ENCODE data around the gene SNX8.
A peak's percentile ranks its signal among the peaks of the same experiment; 100 is the strongest.
"Not testable (repeated sequence)": the region's sequence is repeated elsewhere in the genome, so short reads cannot be mapped to it uniquely, and the experiment has no call there.

SNX8 gene

DNA sequence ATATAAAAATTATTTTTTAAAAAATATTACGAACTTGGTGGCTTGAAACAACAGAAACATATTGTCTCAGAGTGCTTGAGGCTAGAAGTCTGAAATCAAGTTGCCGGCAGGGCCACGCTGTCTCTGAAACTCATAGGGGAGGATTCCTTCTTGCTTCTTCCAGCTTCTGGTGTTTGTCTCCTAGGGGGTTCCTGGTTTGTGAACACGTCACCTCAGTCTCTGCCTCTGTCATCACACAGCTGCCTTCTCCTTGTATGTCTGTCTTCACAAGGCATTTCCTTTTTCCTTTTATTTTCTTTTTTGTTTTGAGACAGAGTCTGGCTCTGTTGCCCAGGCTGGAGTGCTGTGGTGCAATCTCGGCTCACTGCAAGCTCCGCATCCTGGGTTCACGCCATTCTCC, 12.7 kb upstream of the SNX8 start:
- no peak for DNase-seq (ENCODE audit: low spot score)

DNA sequence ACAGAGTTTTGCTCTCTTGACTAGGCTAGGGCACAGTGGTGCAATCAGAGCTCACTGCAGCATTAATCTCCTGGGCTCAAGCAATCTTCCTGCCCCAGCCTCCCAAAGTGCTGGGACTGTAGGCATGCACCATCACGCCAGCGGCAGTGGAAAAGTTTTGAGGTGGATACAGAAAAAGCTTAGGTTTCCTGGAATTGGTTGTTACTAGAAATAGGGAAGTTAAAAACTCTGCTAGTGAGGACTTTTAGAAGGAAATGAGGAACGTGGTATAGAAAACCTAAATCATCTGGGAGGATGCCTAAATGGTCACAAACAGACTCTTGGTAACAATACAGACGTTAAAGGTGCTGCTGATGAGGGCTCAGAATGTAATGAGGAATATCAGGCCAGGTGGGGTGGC, 10.9 kb upstream of the SNX8 start:
- no peak for DNase-seq (ENCODE audit: low spot score)

DNA sequence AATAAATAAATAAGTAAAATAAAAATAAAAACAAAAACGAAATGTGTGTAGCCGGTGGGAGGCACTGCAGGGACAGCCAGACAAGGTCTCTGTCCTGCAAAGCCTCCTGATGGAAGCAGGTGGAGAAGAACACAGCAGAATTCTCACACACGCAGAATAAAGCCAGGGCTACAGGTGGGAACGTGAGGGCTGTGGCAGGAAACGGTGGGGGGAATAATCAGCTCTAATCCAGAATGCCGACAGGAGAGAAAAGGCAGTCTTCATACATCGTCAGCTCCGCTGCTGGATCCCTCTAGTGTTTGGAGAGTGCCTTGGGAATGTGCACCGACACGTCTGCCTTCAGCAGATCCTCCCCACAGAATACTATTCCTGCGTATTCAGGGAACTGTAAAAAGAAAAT, 6.8 kb upstream of the SNX8 start:
- no peak for DNase-seq (ENCODE audit: low spot score)

DNA sequence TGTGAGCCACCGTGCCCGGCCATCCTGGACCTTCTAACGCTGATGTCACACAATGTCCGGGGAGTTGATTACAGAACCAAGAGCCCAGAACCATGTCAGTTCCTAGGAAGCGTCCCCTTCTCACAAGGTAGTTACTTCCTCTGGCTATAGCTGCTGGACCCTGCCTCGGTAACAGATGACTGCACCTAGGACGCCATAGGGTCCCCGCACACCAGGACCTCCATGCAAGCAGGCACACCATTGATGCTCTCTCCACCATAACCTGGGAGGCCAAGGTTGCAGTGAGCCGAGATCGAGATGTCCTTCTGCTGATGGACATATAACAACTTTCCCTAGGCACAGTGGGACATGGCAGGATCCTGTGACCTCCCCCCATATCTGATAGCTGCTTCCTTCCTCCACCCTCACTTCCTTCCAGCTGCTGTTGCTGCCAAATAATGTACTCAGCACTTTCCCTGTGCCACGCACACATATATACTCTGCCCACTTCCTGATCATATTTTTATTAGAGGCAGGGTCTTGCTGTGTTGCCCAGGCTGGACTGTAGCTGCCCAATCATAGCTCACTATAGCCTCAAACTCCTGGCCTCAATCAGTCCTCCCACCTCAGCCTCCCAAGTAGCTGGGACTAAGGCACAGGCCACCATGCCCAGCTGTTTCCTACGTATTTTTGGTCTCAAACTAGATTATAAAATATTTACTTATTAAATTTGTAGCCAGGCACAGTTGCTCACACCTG, 3.5 kb upstream of the SNX8 start:
- no peak for DNase-seq (ENCODE audit: low spot score)

DNA sequence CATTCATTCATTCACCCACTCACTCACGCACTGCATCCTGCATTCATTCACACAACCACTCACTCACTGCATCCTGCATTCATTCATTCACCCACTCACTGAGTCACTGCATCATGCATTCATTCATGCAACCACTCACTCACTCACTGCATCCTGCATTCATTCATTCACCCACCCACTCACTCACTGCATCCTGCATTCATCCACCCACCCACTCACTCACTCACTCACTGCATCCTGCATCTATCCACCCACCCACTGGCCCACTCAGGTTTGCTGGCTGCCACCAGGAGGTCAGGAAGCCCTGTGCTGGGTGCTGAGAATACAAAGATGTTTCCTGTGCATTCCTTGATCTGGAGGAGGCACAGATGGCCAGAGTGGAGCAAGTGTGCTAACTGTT, 2.3 kb upstream of the SNX8 start:
- no peak for DNase-seq (ENCODE audit: low spot score)

DNA sequence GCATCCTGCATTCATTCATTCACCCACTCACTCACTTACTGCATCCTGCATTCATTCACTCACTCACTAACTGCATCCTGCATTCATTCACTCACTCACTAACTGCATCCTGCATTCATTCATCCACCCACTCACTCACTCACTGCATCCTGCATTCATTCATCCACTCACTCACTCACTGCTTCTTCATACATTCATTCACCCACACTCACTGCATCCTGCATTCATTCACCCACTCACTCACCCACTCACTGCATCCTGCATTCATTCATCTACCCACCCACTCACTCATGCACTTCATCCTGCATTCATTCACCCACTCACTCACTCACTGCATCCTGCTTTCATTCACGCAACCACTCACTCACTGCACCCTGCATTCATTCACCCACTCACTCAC, 1.5 kb upstream of the SNX8 start:
- no peak for DNase-seq (ENCODE audit: low spot score)

DNA sequence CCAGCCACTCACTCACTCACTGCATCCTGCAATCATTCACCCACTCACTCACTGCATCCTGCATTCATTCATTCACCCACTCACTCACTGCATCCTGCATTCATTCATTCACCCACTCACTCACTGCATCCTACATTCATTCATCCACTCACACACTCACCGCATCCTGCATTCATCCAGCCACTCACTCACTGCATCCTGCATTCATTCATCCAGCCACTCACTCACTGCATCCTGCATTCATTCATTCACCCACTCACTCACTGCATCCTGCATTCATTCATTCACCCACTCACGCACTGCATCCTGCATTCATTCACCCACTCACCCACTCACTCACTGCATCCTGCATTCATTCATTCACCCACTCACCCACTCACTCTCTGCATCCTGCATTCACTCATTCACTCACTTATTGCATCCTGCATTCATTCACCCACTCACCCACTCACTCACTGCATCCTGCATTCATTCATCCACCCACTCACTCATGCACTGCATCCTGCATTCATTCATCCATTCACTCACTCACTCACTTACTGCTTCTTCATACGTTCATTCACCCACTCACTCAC, 802 bp upstream of the SNX8 start:
- not testable (repeated sequence) for DNase-seq (ENCODE audit: low spot score)

DNA sequence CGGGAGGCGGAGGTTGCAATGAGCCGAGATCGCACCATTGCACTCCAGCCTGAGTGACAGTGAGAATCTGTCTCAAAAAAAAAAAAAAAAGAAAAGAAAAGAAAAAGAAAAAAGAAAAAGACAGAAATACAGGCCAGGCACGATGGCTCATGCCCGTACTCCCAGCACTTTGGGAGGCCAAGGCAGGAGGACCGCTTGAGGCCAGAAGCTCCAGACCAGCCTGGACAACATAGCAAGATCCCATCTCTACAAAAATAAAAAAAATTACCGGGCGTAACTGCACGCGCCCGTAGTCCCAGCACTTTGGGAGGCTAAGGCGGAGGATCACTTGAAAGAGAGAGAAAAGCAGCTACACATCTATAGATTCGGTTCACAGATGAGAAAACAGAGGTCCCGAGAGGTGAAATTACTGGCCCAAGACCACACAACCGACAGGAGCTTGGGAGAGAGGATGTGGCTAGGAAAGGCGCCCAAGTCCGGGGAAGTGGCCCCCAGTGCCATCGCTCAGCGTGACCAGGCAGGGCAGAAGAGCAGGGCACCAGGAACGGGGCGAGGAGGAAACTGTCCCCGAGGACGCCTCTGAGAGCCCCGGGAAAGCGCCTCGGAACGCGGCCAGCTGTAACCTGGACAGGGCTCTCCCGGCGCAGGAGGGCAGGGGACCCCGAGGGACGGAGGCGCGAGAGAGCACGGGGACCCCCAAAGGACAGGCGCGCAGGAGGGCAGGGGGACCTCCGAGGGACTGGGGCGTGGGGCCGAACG, 612 bp downstream of the SNX8 start:
- peak; percentile 28 for DNase-seq (ENCODE audit: low spot score)

DNA sequence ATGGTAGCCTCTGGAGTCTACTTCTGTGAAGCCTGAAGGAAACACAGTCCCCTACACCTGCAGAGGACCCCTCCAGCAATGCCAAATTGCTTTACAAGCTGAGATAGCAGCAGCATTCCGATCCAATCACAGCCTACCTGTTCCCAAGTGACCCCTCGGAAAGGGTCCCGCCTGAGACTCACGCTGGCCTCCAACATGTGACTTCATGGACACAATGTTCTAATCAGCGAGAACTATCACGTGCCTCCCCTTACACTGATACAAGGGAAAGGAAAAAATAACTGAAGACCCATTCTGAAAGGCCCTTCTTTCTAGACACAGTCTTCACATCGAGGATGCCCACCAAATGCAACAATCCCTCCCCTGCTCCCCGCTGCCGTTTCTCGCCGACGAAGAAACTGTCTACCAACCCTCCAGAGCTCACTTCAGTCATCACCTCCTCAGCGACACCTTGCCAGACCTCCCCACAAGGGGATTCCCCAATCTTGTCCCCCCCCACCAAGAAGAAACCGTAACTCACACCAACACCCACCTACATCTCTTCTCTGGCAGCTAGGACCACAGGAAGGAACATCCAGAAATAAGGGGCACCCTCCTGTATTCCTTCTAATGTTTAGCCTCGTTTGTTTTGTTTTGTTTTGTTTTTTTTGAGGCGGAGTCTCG, 1.8 kb downstream of the SNX8 start:
- DNase-seq (ENCODE audit: low spot score), result no peak

DNA sequence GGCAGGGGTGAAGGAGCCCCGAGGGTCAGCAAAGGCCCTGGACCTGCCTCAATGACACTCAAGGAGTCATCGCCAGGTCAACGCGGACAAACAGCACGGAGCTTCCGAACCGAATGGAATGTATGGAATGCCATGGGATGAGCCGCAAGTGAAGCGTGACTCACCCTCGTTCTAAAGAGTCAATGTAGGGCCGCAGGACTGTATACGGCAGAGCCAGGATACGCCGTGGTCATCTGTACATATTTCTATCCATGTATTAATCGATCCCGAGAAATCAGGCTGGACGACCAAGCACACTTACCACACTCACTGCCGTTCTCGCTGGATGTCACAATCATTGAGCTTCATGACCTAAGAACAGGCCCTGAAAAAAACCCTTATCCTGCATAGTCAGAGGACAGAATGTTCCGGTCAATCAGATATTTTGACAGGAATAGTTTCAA, 4.3 kb downstream of the SNX8 start:
- DNase-seq (ENCODE audit: low spot score), result no peak

DNA sequence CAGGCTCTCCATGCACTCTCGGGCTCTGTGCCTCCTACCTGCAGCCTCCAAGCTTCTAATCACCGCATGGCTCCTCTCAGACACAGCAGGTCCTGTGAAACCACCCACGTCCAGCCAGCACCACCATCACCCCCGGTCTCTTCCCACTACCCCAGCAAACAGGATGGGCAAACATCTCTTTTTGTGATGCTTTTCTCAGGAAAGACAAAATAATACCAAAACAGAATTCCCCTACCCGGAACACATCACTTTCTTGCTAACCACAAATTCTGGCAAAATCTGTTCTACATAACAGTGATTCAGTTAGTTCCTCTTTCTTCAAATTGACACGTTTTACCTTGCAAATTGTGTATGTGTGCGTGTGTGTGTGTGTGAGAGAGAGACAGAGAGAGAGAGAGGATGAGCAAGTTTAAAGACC, 6.5 kb downstream of the SNX8 start:
- DNase-seq (ENCODE audit: low spot score), result no peak

DNA sequence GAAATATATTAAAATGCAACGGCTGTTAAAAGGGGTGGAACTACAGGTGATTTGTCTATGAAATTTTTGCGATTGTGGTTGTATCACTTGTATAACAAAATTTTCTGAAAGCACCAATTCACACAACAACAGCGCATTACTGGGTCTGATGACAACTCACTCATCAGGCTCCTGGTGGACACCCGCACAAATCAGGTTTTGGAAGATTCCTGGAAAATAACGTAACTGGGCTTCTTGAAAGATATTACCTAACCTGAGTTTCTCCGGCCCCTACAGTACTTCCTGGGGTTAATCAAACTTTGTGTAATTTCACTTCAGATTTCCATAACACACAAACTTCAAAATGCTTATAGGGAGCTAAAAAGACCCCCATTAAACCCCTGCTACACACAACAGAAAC, 7.6 kb downstream of the SNX8 start:
- DNase-seq (ENCODE audit: low spot score), result no peak

DNA sequence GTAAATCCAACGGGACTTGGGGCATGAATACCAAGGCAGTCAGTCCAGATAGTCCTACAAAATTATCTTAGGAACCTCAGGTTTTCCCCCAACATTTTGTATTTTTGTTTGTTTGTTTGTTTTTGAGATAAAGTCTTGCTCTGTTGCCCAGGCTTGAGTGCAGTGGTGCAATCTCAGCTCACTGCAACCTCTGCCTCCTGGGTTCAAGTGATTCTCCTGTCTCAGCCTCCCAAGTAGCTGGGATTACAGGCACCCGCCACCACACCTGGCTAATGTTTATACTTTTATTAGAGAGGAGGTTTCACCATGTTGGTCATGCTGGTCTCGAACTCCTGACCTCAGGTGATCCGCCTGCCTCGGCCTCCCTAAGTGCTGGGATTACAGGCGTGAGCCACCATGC, 9.0 kb downstream of the SNX8 start:
- not testable (repeated sequence) for DNase-seq (ENCODE audit: low spot score)

DNA sequence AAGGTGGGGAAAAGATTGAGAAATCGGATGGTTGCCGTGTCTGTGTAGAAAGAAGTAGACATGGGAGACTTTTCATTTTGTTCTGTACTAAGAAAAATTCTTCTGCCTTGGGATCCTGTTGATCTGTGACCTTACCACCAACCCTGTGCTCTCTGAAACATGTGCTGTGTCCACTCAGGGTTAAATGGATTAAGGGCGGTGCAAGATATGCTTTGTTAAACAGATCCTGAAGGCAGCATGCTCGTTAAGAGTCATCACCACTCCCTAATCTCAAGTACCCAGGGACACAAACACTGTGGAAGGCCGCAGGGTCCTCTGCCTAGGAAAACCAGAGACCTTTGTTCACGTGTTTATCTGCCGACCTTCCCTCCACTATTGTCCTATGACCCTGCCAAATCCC, 10.7 kb downstream of the SNX8 start:
- not testable (repeated sequence) for DNase-seq (ENCODE audit: low spot score)

DNA sequence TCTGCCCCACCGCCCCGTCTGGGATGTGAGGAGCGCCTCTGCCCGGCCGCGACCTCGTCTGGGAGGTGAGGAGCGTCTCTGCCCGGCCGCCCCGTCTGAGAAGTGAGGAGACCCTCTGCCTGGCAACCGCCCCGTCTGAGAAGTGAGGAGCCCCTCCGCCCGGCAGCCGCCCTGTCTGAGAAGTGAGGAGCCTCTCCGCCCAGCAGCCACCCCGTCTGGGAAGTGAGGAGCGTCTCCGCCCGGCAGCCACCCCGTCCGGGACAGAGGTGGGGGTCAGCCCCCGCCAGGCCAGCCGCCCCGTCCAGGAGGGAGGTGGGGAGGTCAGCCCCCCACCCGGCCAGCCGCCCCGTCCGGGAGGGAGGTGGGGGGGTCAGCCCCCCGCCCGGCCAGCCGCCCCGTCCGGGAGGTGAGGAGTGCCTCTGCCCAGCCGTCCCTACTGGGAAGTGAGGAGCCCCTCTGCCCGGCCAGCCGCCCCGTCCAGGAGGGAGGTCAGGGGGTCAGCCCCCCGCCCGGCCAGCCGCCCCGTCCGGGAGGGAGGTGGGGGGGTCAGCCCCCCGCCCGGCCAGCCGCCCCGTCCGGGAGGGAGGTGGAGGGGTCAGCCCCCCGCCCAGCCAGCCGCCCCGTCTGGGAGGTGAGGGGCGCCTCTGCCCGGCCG, 11.4 kb downstream of the SNX8 start:
- DNase-seq (ENCODE audit: low spot score), result not testable (repeated sequence)

DNA sequence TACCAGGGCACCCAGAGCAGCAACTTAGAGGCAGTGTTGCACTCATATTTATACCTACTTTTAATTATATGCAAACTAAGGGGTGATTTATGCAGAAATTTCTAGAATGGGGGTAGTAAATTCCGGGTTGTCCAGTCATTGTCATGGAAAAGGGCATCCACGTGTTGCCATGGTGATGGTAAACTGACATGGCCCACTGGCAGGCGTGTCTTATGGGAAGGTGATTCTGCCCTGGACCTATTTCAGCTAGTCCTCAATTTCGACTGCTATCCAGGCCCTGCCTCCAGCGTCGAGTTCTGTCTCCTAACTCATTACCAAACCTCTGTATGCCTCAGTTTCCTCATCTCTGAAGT, 12.8 kb downstream of the SNX8 start:
- no peak for DNase-seq (ENCODE audit: low spot score)

DNA sequence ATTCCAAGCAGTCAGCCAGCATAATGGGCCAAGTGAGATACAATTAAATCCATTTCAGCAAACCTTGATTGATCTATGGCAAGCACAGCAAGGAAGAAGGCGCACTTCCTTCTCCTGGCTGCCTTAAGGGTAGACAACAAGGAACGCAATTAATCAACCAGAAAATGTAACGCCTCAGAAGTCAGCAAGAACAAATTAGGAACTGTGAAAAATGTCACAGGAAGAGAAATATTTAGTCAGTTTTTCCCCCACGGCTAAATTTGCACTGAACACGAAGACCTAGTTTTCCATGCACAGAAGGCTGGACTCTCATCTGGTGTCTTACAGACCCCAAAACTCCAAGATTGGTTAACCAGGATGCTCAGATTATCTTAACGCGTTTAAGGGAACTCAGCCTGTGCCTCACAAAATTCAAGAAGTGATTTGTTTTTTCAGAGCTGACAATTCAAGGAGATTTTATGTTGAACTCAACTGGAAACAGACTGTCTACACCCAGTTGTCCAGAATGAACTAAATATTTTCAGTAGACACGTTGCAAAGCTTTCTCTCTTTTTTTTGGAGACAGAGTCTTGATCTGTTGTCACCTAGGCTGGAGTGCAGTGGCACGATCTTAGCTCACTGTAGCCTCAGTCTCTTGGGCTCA, 14.2 kb downstream of the SNX8 start:
- DNase-seq (ENCODE audit: low spot score), result peak; percentile 19

DNA sequence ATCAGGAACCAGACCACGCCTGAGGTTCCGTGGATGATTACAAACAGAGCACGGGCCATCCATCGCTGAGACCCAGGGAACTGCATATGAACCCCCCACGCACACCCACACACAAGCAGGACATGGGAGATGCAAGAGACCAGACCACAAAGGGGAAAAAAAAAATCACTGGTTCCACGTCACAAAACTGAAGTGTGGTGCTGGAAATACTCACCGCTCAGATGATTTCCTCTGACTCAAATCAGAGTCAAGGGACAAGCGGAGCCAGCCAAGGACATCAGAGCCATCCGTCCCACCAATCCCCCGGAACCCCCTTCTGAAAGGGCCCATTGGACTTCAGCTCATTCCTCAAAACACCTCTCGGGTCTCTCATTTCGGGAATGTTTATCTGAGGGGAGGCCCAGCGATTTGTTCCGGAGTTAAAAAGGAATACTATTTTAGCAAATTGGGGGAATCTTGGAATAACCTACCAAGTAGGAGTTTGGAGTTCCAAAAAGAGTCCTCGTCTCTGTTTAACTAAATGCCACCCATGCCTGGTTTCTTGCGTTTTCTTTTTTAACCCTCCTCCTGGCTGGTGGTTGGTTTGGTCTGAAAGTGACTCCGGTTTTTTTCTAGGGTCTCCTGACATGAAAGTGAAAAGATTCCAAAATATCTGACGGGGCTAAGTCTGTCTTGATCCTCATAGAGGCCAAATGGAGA, 15.0 kb downstream of the SNX8 start:
- peak; percentile 55 for DNase-seq (ENCODE audit: low spot score)

DNA sequence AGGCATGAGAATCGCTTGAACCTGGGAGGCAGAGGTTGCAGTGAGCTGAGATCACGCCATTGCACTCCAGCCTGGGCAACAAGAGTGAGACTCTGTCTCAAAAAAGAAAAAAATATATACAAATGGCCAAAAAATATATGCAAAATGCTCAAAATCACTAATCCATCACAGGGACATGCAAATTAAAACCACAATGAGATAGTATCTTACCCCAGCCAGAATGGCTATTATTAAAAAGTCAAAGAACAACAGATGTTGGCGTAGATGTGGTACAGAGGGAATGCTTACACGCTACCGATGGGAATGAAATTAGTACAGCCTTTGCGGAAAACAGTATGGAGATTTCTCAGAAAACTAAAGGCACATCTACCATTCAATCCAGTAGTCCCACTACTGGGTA, 17.4 kb downstream of the SNX8 start:
- DNase-seq (ENCODE audit: low spot score), result no peak

DNA sequence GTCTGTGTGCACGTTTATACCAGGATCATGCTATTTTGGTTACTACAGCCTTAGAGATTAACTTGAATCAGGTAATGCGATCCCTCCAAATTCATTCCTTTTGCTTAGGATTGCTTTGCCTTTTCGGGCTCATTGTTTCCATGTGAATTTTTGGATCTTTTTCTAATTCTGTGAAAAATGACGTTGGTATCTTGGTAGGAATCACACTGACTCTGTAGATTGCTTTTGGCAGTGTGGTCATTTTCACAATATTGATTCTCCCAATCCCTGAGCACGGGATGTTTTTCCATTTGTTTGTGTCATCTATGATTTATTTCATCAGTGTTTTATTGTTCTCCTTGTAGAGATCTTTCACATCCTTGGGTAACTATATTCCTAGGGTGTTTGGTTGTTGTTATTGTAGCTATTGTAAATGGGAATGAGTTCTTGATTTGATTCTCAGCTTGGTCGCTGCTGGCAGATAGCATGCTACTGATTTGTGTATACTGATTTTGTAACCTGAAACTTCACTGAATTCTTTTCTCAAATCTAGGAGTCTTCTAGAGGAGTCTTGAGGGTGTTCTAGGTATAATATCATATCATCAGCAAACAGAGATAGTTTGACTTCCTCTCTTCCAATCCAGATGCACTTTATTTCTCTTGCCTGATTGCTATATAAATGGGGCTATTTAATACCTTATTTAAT, 18.2 kb downstream of the SNX8 start:
- DNase-seq (ENCODE audit: low spot score), result no peak

DNA sequence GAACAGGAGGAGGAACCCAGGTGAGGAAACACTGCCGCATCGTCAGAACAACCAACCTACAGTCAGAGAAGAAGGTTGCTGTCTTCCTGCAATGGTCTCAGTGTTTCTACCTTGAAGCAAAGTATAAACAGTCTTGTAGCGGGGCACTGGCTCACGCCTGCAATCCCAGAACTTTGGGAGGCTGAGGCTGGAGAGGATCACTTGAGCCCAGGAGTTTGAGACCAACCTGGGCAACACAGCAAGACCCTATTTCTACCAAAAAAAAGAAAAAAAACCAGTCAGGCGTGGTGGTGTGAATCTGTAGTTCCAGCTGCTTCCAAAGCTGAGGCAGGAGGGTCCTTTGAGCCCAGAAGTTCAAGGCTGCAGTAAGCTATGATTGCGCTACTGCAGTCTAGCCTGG, 23.4 kb downstream of the SNX8 start:
- DNase-seq (ENCODE audit: low spot score), result no peak
